Heart left ventricle (tissue), 13 donors: ENCODE data around the gene MED10.

ENCODE experiments used
- POLR2A ChIP-seq, 2 donors: fragments of 450-650 bp; IDR thresholded peaks; one replicate each; pipeline ENCODE4 v1.6.1; 2017; ENCODE audit warnings: antibody characterized with exemption in 2 of 2, mild to moderate bottlenecking in 2 of 2, moderate library complexity in 2 of 2
- TF ChIP-seq, protein P1 (sequence below), 12 donors: fragments of 200-600 bp; sonication (generic) in 4 of 12; IDR thresholded peaks; one replicate each; pipeline versions ENCODE4 v1.5.0 to v1.8.0; 2018 to 2022; ENCODE audit warnings: antibody characterized with exemption in 12 of 12, mild to moderate bottlenecking in 5 of 12
- donor health status: ischemic (EF 13 %, LVEDD 7.1; RV severe dilation, severe dysfunction).
- donor health status: DM: no; HTN: yes; CAD: no.
- donor health status: DM: no; HTN: no; CAD: no.
- donor health status: ischemic (EF 25% LVEDD 6.9; RV normal size, moderate dysfunction).
- donor health status: ischemic (EF 25% LVEDD 5.7; RV mildly dilated, moderate dysfunction).
- donor health status: ischemic (EF 35%, LVEDD 5.7; RV mildly dilated, moderate dysfunction).
- donor health status: nonischemic (EF 11% LVEDD 7.7; RV severe dilation, severe dysfunction).
- donor health status: DM: yes; HTN: yes; CAD: no.
- donor health status: PGD.
- donor health status: ischemic (EF 29% LVEDD 5.4; RV normal size, mild dysfunction).
- donor health status: nonischemic (EF 23%, LVEDD 6.1; RV moderate dilation, normal function).

DNA sequence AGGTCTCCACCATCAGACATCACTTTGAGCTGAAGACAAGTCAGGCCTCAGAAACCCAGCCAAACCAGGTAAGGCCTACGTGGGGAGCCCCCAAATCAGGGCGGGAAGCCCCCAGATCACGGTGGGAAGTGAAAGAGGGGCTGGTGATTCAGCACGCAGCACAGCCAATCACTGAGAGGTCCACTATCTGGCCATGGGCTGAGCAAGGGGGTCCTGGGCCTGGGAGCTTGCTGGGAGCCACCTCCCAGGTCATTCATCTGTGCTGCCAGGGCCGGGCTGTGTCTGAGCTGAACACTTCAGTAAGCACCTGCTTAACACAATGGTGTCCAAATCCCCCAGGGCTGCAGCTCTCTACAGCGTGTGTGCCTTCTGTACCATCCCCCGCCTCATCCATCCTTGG lies 15.5 kb downstream of the MED10 start:
- TF ChIP-seq, protein P1, sequence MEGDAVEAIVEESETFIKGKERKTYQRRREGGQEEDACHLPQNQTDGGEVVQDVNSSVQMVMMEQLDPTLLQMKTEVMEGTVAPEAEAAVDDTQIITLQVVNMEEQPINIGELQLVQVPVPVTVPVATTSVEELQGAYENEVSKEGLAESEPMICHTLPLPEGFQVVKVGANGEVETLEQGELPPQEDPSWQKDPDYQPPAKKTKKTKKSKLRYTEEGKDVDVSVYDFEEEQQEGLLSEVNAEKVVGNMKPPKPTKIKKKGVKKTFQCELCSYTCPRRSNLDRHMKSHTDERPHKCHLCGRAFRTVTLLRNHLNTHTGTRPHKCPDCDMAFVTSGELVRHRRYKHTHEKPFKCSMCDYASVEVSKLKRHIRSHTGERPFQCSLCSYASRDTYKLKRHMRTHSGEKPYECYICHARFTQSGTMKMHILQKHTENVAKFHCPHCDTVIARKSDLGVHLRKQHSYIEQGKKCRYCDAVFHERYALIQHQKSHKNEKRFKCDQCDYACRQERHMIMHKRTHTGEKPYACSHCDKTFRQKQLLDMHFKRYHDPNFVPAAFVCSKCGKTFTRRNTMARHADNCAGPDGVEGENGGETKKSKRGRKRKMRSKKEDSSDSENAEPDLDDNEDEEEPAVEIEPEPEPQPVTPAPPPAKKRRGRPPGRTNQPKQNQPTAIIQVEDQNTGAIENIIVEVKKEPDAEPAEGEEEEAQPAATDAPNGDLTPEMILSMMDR (IDR thresholded peaks at IDR 0.05), result no peak
- no peak for TF ChIP-seq POLR2A (IDR thresholded peaks at IDR 0.05)
